Glomerular visceral epithelial cell (primary cell): ENCODE measurements around the gene PRODH2.
"Not testable (repeated sequence)": the region's sequence is repeated elsewhere in the genome, so short reads cannot be mapped to it uniquely, and the experiment has no call there.

Source experiments
- DNase-seq: peaks from one replicate; pipeline ENCODE4 v3.0.0-alpha.2; 2016; ENCODE audit errors: extremely low spot score

The PRODH2 gene

DNA sequence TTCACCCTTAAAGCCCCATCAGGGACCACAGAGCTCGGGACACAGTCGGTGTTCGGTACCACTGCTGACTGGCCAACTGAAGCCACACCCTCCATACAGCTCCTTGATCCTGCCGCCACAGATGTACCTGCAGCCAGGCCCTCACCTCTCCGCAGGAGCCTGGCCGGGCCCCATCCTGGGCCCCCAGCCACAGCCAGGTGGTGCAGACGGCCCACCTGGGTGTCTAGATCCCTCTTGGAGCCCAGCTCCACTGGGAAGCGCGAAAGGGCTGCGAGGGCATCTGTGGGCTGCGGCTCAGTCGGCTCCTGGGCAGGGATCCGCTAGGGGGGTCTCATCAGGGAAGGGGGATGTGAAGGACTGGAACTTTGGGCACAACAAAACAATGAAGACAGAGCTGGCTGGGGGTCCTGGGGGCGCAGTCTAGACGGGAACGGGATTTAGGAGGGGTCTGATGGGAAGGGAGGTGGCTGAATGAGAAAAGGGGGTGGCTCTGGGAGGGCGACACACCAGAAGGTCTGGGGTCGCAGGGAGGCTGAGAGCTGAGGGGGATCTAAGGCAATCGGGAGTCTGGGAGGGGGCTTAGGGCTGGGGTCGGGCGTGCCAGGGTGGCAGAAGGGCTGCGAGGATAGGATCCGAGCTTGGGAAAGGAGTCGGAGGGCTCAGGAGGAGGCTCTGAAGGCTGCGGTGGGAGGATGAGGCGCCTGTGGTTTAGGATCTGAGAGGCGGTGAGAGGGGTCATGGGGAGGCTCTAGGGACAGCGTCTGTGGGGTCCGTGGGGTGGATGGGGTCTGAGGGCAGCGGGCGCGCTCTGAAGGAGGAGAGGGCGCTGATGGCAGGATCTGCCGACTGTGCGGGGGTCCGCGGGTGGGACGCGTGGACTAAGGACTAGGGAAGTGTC lies 15.8 kb downstream of the PRODH2 start:
- no peak for DNase-seq

DNA sequence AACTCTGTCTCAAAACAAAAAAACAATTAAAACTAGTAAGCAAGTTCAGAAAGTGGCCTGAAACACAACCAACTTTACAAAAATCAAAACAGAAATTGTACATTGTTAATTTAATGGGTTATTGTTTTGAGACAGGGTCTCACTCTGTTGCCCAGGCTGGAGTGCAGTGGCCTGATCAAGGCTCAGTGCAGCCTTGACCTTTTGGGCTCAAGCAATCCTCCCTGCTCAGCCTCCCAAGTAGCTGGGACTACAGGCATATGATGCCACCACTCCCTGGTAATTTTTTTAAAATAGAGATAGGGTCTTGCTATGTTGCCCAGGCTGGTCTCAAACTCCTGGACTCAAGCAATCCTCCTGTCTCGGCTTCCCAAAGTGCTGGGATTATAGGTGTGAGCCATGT lies 17.1 kb downstream of the PRODH2 start:
- DNase-seq, result not testable (repeated sequence)

- DNase-seq, result no peak
These were observed 19.1 kb downstream of the PRODH2 start for GRCh38 chr19:35793381-35794165.

DNA sequence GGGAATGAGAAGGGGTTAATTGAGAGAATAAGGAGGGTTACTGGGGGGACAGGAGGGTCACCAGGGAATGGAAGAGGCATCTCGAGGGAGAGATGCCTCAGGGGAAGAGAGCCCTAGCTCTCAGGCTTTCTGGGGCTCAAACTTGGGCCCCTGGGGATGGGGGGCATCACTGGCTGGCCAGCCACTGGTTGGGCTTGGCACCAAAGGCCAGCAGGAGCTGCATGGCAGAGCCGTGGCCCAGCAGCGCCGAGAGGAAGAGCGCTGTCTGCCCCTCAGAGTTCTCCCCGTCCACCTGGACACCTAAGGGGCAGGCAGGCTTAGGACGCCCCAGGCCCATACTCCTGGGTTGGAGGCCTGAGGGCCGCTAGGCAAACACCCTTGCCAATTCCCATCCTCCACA lies 19.8 kb downstream of the PRODH2 start:
- no peak for DNase-seq

DNA sequence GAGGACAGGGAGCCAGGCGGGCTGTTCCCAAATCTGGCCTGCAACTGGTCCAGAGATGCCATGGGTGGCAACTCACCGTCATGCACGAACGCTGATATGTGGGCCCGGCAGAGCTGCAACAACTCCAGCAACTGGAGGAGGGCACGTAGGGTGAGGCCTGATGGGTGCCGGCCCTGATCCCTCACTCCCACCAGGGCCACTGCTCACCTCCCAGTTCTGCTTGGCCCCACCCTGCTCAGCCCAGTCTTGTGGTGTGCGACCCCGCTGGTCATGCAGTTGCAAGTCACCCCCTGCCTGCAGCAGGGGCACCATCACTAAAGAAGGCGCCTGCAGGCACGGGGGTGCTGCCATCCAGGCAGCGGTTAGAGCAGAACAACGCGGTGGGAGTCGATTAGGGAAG lies 20.3 kb downstream of the PRODH2 start:
- DNase-seq, result no peak

GRCh38 chr19:35791814-35792279 lies 20.8 kb downstream of the PRODH2 start:
- DNase-seq, result no peak

- no peak for DNase-seq
These were observed 21.4 kb downstream of the PRODH2 start for GRCh38 chr19:35790981-35791813.

DNA sequence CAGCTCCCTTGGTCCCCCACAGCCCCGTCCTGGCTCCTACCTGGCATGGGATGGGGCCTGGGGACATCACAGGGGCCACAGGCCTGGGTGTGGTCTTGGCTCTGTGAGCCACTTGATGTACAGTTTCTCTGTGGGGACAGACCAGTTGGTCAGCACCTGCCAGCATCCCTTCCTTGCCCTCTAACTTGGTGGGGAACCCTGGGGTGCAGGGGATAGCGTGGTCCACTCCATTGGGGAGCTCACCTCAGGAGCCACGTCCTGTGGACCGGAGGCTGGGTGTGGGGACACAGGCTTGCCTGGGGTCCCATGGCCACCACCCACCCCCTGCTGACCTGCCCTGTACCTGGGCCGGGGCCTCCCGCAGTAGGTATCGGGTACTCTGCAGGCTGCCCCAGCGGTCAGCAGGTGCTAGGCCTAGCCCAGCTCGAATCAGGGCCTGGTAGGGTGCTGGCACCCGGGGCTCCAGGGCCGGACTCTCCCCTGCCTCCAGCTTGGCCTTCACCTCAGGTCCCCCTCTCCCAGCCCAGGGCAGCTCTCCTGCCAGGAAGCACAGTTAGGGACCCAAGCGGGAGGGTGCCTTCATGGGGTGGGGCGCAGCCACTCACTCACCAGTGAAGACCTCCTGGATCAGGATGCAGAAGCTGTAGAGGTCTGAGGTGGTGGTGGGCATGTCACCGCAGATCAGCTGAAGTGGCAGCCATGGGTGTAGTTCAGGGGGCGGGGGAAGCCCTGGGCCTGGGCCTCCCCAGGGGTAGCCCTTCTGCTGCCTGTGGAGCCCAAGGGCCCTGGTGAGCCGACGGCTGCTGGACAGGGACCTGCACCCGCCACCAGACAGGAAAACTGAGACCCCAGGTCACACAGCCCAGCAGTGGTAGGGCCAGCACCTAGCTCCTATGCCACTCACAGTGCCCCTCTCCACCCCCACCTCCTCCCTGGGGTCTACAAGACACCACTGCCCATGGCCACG lies 22.4 kb downstream of the PRODH2 start:
- no peak for DNase-seq

GRCh38 chr19:35789195-35789977 lies 23.3 kb downstream of the PRODH2 start:
- DNase-seq, result no peak

DNA sequence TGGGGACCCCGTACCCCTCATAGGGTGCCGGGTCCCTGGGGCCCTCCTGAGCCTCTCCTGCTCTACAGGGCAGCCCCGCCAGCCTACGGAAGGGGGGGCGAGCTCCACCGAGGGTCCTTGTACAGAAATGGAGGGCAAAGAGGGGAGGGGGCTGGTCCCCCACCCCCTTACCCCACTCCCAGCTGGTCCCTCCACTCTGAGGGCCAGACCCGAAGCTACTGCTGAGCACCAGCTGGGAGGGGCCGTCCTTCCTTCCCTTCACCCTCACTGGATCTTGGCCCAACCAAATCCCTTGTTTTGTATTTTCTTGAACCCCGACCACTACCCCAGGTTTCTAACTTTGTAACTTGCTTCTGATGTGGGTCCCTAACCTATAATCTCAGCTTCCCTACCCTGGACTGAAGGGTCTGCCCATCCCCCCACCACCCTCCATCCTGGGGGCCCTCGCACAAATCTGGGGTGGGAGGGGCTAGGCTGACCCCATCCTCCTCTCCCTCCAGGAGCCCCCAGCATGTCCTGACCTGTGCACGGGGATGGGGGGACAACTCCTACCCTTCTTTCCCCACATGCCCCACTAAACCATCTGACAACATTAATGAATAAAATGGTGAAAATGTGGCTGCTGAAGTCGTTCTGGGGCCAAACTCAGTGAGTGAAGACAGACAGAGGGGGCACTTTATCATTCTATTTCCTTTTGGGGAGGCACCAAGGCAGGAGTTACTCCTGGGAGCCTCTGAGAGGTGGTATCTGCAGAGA lies 24.3 kb downstream of the PRODH2 start:
- DNase-seq, result no peak

- no peak for DNase-seq
These were observed 25.3 kb downstream of the PRODH2 start for GRCh38 chr19:35787227-35787799.

DNA sequence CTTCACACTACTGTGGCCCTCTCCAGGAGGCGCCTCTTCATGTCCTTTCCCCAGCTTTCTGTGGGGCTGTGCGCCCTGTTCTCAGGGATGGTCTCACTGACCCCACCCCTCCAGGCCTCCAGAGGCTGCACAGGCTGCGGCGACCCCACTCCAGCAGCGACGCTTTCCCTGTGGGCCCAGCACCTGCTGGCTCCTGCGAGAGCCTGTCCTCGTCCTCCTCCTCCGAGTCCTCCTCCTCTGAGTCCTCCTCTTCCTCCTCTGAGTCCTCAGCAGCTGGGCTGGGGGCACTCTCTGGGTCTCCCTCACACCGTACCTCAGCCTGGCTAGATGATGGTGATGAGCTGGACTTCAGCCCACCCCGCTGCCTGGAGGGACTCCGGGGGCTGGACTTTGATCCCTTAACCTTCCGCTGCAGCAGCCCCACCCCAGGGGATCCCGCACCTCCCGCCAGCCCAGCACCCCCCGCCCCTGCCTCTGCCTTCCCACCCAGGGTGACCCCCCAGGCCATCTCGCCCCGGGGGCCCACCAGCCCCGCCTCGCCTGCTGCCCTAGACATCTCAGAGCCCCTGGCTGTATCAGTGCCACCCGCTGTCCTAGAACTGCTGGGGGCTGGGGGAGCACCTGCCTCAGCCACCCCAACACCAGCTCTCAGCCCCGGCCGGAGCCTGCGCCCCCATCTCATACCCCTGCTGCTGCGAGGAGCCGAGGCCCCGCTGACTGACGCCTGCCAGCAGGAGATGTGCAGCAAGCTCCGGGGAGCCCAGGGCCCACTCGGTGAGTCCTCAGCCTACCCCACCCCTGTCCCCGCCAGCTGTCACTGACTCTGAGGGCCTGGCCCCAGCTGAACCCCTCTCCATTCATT lies 26.1 kb downstream of the PRODH2 start:
- DNase-seq, result no peak

DNA sequence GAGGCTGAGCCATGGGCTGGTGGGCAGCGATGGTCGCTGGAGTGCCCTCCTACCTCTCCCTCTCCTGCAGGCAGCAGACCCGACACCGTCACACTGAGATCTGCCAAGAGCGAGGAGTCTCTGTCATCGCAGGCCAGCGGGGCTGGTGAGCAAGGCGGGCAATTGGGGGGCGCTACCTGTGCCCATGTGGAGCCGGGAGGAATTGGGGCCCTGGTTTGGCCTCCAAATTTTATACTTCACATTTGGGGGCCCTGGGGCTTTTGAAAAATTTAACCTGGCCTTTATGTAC lies 27.4 kb downstream of the PRODH2 start:
- no peak for DNase-seq

DNA sequence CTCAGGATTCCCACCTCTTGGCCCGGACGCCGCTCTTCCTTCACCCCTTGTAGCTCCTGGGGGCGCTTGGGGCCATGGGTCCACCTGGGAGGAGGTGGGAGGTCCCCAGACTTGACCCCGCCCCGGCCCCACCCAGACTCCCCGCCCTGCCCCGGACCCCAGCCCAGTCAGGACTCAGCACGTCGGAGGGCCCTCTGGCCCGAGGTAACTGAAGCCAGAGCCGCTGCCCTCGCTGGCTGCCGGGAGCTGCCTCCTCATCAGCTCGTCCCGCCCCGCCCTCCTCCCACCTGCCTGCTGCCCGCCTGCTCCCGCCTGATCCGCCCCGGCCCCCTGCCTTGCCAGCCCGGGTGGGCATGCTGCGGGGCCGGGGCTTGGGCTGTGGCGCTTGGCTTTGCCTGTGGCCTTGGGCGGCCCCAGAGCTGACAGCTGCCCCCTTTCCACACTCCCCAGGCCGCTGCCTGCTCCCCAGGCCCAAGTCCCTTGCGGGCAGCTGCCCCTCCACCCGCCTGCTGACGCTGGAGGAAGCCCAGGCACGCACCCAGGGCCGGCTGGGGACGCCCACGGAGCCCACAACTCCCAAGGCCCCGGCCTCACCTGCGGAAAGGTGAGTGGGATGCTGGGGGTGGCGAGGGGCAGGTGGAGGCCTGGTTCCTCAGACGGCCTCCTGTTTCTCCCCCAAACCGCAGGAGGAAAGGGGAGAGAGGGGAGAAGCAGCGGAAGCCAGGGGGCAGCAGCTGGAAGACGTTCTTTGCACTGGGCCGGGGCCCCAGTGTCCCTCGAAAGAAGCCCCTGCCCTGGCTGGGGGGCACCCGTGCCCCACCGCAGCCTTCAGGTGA lies 27.9 kb downstream of the PRODH2 start:
- no peak for DNase-seq

GRCh38 chr19:35783469-35784434 lies 28.9 kb downstream of the PRODH2 start:
- no peak for DNase-seq

DNA sequence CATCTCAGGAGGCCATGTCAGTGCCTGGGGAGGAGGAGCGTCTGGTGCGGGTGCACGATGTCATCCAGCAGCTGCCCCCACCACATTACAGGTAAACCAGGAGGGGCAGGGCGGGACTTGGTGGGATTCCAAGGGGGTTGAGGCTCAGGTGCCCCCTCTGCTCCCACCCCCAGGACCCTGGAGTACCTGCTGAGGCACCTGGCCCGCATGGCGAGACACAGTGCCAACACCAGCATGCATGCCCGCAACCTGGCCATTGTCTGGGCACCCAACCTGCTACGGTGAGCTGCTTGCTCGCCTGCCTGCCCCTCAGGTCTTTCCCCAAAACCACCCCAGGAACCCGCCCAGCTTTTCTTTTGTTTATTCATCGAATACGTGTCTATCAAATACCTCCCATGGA lies 30.1 kb downstream of the PRODH2 start:
- no peak for DNase-seq
